Hematopoietic multipotent progenitor cell (in vitro differentiated cells): ENCODE measurements around the gene POLD4. TPM values are rescaled to one million over a fixed set of nuclear protein-coding genes. Genes with fewer than 3 reads are reported as not detected.
A peak's percentile ranks its signal among the peaks of the same experiment; 100 is the strongest.

ENCODE experiments used
- DNase-seq, 3 donors: peaks; one replicate each; pipeline ENCODE4 v3.0.0-alpha.2; 2011 to 2015; ENCODE audit warnings: low read depth in 2 of 3, low spot score in 2 of 3
- small RNA-seq: library from RNA; depleted of rRNA; stranded (forward); fragments of <200 nt; gene quantifications from one replicate; pipeline ENCODE3, GENCODE V24; 2012
- total RNA-seq: library from RNA; depleted of rRNA; stranded (reverse); fragments of >200 nt; gene quantifications from one replicate; pipeline ENCODE4 v1.2.3, GENCODE V29; 2012

Gene POLD4
- total RNA-seq, 1 donor: 56.6 TPM

- no peak for DNase-seq
These were observed 48.7 kb downstream of the POLD4 start for GRCh38 chr11:67304511-67305113.

- no peak for DNase-seq
These were observed 49.4 kb downstream of the POLD4 start for GRCh38 chr11:67303835-67304411.

- DNase-seq: peak in 2 of 3 donors; percentile 42 to 43
These were observed 50.1 kb downstream of the POLD4 start, which contains the start of gene SSH3 for GRCh38 chr11:67303132-67303834. Gene SSH3 (plus strand): TSS chr11:67303530. CDS start chr11:67303626, 96 bp downstream.

- peak in 2 of 3 donors; percentile 59 to 66 for DNase-seq
These were observed 50.7 kb downstream of the POLD4 start for GRCh38 chr11:67302571-67303131.

- DNase-seq: no peak
These were observed 51.3 kb downstream of the POLD4 start for GRCh38 chr11:67301951-67302516.

DNA sequence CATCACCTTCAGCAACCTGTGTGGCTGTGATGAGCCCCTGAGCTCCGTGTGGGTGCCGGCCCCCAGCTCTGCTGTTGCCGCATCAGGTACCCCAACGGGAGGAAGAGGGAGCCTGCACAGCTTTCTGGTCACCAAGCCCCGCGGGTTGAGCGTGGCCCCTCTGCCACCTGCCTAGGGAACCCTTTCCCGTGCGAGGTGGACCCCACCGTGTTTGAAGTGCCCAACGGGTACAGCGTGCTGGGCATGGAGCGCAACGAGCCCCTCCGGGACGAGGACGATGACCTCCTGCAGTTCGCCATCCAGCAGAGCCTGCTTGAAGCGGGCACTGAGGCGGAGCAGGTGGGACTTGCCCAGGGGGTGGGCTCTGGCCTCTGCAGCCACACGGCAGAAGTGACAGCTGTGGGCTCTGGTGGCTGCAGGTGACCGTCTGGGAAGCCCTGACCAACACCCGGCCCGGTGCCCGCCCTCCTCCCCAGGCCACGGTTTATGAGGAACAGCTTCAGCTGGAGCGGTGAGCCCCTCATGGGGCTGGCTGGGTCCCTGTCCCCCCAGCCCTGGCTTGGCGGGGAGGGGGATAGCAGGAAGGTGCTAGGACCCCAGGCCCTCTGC is 51.9 kb downstream of the POLD4 start:
- DNase-seq: no peak

Small RNAs within 50 kb of the gene (small RNA-seq; reads per million reads assigned to genes)
- gene RN7SKP239 (not detected), gene RNU6-1238P (not detected)

Other genes with a start within 250 kb of the POLD4 start
- gene KDM2A, start 234.3 kb downstream of the POLD4 start, total RNA-seq: 67.9 TPM
- gene GRK2, start 87.1 kb downstream of the POLD4 start, total RNA-seq: 543 TPM
- gene ANKRD13D, start 64.2 kb downstream of the POLD4 start, total RNA-seq: 77.8 TPM
- 28.0 TPM for gene SSH3, start 50.0 kb downstream of the POLD4 start, total RNA-seq
- 0.81 TPM for gene CLCF1, start 20.1 kb upstream of the POLD4 start, total RNA-seq
- 28.3 TPM for gene RAD9A, start 38.4 kb upstream of the POLD4 start, total RNA-seq
- 328 TPM for gene PPP1CA, start 48.3 kb upstream of the POLD4 start, total RNA-seq
- 73.2 TPM for gene TBC1D10C, start 50.5 kb upstream of the POLD4 start, total RNA-seq
- gene CARNS1, start 62.1 kb upstream of the POLD4 start, total RNA-seq: 3.0 TPM
- gene RPS6KB2, start 74.9 kb upstream of the POLD4 start, total RNA-seq: 63.0 TPM
- gene PTPRCAP, start 84.1 kb upstream of the POLD4 start, total RNA-seq: 230 TPM
- gene CORO1B, start 89.9 kb upstream of the POLD4 start, total RNA-seq: 120 TPM
- gene GPR152, start 99.2 kb upstream of the POLD4 start, total RNA-seq: 0.27 TPM
- 1.6 TPM for gene CABP4, start 101.8 kb upstream of the POLD4 start, total RNA-seq
- 30.4 TPM for gene TMEM134, start 115.7 kb upstream of the POLD4 start, total RNA-seq
- 141 TPM for gene AIP, start 129.5 kb upstream of the POLD4 start, total RNA-seq
- gene PITPNM1, start 151.8 kb upstream of the POLD4 start, total RNA-seq: 21.0 TPM
- 42.5 TPM for gene CDK2AP2, start 154.6 kb upstream of the POLD4 start, total RNA-seq
- gene CABP2, start 169.9 kb upstream of the POLD4 start, total RNA-seq: not detected
- gene GSTP1, start 230.3 kb upstream of the POLD4 start, total RNA-seq: 593 TPM